DMS53 treated with DMSO at 0.1 percent for 48 hours (cell line): ENCODE measurements around the gene HARS2.
"Not testable (repeated sequence)": the region's sequence is repeated elsewhere in the genome, so short reads cannot be mapped to it uniquely, and the experiment has no call there.

Source experiments
- DNase-seq: peaks from one replicate; lab custom pipeline; 2025; ENCODE audit not compliant: unreplicated experiment; lab: John Stamatoyannopoulos, UW

The HARS2 gene

GRCh38 chr5:140696891-140697492 lies 5.7 kb downstream of the HARS2 start:
- DNase-seq, result no peak

GRCh38 chr5:140700177-140701144 lies 9.2 kb downstream of the HARS2 start, which contains the start of gene ZMAT2:
Gene ZMAT2 (plus strand): TSS chr5:140700447. CDS start chr5:140700461, 14 bp downstream.
- DNase-seq, result peak; percentile 98

- no peak for DNase-seq
Measured at GRCh38 chr5:140707812-140708211, 16.6 kb downstream of the HARS2 start.

GRCh38 chr5:140708787-140709186 lies 17.5 kb downstream of the HARS2 start:
- DNase-seq, result peak; percentile 71

- DNase-seq, result peak; percentile 99
Measured at GRCh38 chr5:140710899-140711552, 19.8 kb downstream of the HARS2 start.

- DNase-seq, result no peak
Measured at GRCh38 chr5:140711794-140712193, 20.5 kb downstream of the HARS2 start.

- no peak for DNase-seq
Measured at GRCh38 chr5:140713562-140714094, 22.4 kb downstream of the HARS2 start.

GRCh38 chr5:140716238-140716637 lies 25.0 kb downstream of the HARS2 start:
- DNase-seq, result not testable (repeated sequence)

- no peak for DNase-seq
Measured at GRCh38 chr5:140718266-140718592, 27.0 kb downstream of the HARS2 start.

GRCh38 chr5:140720738-140721137 lies 29.5 kb downstream of the HARS2 start:
- DNase-seq, result not testable (repeated sequence)

GRCh38 chr5:140721395-140721794 lies 30.1 kb downstream of the HARS2 start:
- DNase-seq, result not testable (repeated sequence)

GRCh38 chr5:140725799-140726471 lies 34.7 kb downstream of the HARS2 start:
- DNase-seq, result peak; percentile 90

- no peak for DNase-seq
Measured at GRCh38 chr5:140733098-140733497, 41.8 kb downstream of the HARS2 start.

GRCh38 chr5:140734354-140734753 lies 43.1 kb downstream of the HARS2 start:
- DNase-seq, result no peak

GRCh38 chr5:140737486-140737885 lies 46.2 kb downstream of the HARS2 start:
- no peak for DNase-seq

GRCh38 chr5:140741967-140742366 lies 50.7 kb downstream of the HARS2 start:
- no peak for DNase-seq
